GM21717 (cell line): ENCODE measurements around the gene TSPAN8.
"Not testable (repeated sequence)": the region's sequence is repeated elsewhere in the genome, so short reads cannot be mapped to it uniquely, and the experiment has no call there.

Experiments used
- ATAC-seq: cut with Tn5 transposase; IDR thresholded peaks from one replicate; pipeline ENCODE4 v1.9.1; 2021; ENCODE audit warnings: mild to moderate bottlenecking, moderate library complexity; ENCODE audit not compliant: unreplicated experiment

TSPAN8 gene

GRCh38 chr12:71164568-71165197, 6.9 kb upstream of the TSPAN8 start:
- ATAC-seq = no peak

GRCh38 chr12:71164166-71164565, 6.4 kb upstream of the TSPAN8 start:
- no peak for ATAC-seq

GRCh38 chr12:71162832-71163763, 5.3 kb upstream of the TSPAN8 start:
- ATAC-seq = no peak

GRCh38 chr12:71161591-71161990, 3.8 kb upstream of the TSPAN8 start:
- ATAC-seq = no peak

DNA sequence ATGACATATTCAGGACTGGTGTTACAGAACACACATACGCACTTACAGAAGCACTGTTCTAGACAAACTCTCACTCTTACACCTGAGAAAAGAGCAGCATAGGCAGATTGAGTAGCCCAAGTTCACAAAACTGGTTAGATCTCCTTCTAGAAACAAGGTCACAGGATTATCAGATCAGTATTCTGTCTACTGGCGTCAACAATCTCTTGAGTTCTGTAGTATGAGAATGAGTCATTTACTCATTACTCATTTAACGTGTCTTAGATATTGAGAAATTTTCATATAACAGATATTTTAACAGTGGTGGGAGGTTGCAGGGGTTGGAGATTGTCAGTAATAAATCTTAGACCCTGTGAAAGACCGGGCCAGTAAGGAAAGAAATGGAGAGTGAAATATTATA, 2.8 kb upstream of the TSPAN8 start:
- ATAC-seq = no peak

DNA sequence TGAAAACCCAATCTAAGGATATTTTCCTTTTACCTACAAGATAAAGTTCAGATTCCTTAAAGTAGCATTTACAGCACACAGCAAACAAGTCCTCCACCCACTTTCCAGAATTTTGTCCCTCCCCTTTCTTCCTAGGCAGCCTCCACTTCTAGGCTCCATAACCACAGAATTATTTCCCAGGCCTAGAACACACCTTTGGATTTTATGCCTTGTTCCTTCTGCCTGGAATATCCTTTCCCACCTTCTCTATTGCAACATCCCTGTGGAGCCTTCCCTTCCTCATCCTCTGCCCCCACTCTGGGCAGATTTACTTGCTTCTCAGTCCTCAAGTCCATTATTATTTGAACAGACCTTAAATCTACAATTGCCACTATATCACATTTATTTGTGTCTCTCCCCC, 2.1 kb upstream of the TSPAN8 start:
- no peak for ATAC-seq

DNA sequence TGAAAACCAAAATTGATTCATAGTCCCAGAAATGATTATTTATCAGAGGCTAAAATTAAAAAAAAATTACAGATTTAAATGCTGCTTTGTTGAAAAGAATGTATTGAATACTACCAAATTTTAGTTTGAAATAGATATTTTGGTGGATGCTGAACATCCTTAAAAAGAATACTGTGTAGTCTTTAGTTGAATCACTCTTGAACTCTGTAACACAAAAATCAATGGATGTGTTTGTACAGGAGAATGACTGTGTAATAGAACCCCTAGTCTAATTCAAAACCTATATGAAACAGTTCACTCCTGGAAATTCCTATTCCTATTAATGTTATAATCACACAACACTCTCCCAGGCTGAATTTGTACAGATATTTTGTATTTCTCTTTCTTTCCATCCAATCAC, 1.5 kb upstream of the TSPAN8 start:
- ATAC-seq = no peak

DNA sequence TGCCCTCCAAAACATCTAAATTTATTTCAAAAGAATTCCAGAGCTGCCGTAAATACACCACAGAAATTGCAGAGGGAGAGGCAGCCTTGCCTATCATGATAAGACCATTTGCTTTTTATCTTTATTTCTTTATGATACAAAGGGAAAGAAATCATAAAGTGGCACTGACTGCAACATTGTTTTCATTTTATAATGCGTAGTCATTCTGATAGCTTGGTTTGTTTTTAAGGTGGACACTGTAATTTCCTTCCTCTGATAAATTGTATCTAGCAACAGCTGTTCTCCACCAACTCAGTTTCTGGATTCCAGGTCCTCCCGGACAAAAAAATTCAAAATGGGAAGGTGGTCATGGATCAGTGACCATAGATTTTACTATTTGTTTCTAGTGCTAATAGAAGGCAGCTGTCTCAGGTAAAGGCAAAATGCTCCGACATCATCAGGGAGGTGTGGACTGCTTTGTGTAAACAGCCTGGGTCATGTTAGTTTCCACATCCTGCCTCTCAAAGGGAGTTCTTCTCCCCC, 623 bp upstream of the TSPAN8 start:
- no peak for ATAC-seq

- ATAC-seq = no peak
Observed at GRCh38 chr12:71155225-71155624, 2.6 kb downstream of the TSPAN8 start.

DNA sequence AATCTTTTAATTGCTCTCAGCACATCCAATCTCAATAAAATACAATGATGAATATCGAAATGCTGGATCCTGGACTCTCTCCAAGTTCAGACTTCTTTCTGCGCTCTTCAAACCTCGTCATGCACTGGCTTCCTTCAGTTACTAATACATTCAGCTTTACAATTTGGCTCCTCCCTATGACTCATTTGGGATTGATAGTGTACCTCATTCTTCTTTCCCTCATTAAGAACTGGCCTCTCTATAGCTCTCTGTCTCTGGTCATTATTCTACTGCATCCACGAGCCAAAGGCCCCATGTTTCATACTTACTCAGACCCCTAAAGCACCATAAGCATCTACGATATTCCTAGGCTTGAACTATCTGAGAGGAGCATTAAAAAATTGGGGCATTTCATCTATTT, 4.9 kb downstream of the TSPAN8 start:
- ATAC-seq = no peak

- ATAC-seq = not testable (repeated sequence)
Observed at GRCh38 chr12:71150041-71150440, 7.8 kb downstream of the TSPAN8 start.

GRCh38 chr12:71144682-71145081, 13.1 kb downstream of the TSPAN8 start:
- ATAC-seq = no peak

DNA sequence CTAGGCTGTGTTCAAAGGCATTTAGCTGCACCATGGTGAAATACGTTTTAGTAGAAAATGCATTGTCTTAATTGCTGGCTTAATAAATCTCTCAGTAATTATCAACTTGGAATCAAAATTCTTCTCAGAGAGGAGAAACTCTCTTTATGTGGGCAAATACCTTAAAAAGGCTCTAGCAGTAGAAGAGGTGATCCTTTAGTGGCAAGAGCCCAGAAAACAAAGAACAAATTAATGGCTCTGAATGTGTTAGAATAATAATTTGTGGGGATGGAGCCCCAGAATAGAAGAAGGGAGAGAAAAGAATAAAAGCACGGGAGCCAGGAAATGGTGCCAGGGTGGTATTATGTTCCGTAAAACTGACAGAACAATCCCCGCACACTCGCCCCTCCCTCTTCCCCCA, 14.8 kb downstream of the TSPAN8 start:
- ATAC-seq = no peak

DNA sequence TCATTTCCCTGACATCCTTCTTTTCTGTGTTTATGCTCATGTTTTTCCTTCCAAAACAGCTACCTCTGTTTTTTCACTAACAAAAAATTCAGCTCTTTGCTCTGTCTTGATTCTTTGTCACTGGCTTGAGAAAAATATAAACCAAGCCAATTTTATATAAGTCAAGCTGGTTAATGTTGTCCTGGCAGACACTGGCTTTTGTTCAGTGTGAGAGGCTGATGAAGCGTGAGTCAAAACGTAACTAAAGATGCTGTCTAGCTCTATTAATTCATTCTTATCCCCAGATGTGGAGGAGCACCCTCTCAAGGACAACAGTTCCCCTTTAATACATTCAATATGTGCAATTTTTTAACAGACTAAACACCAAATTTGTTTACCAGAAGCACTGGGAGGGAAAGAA, 15.8 kb downstream of the TSPAN8 start:
- no peak for ATAC-seq

DNA sequence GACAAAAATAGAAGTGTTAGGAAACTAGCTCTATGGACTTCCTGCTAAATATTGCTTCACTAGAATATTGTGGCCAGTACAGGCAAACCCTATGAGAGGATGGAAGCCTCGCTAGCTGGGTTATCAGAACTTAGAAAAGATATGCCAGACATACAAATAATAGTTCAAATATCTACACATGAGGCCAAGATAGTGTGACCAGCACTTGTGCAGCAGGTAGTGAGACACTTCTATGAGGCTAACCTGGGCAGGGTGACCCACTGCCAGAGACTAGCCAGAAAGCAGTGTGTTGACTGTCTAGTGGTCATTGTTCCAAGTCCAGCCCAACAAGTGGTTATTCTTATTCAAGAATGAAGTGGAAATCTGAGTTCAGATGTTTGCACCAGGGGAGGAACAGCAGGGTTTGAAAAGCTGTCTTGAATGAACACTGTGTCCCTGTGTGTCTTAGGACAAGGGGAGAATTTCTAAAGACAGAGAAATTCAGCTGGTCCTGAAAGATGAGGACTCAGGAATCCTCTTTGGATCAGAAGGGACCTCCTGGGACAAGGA, 16.3 kb downstream of the TSPAN8 start:
- ATAC-seq = no peak

DNA sequence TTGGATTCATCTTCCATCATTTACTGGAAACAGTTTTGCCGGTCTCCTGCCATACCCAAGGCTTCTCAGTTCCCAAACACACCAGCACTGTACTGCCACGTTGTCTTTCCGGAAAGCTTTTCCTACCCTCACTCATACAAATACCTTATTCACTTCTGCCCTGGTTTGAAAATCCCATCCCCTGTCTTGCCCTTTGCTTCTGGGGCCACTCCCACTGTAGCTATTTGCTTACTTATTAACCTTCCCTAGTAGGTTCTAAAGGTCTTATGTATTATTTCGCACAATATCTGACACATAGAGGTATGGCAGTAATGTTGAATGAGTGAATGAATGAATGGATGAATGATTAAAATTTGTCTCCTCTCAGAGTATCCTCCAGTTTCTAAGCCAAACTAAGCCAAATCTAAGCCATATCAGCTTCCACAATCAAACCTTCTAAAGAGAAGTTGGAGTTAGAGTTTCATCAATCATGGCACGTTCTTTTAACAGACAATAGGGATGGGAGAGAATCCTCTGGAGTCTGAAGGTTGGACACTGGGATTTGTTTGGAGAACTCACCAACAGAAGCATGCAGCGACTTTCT, 18.6 kb downstream of the TSPAN8 start:
- ATAC-seq = no peak

- no peak for ATAC-seq
Observed at GRCh38 chr12:71138011-71138410, 19.8 kb downstream of the TSPAN8 start.

- ATAC-seq = no peak
Observed at GRCh38 chr12:71135812-71136176, 22.0 kb downstream of the TSPAN8 start.

- no peak for ATAC-seq
Observed at GRCh38 chr12:71135077-71135811, 22.6 kb downstream of the TSPAN8 start.

- ATAC-seq = no peak
Observed at GRCh38 chr12:71134405-71134804, 23.4 kb downstream of the TSPAN8 start.

- no peak for ATAC-seq
Observed at GRCh38 chr12:71130521-71131069, 27.2 kb downstream of the TSPAN8 start.
